C4-2B (cell line): ENCODE measurements around the gene SLC31A1.

Experiments used
- H3K27ac ChIP-seq: fragments of 450-650 bp; 2 replicates; pipeline ENCODE4 v1.5.1; 2017
- CTCF ChIP-seq: fragments of 450-650 bp; conservative IDR thresholded peaks from 2 replicates; pipeline ENCODE4 v1.5.1; 2017; ENCODE audit warnings: mild to moderate bottlenecking
- ZFX ChIP-seq: fragments of 450-650 bp; IDR thresholded peaks from 2 replicates; pipeline ENCODE4 v1.6.1; 2017

The SLC31A1 gene

GRCh38 chr9:113183956-113184488 is 37.3 kb upstream of the SLC31A1 start:
- no peak for TF ChIP-seq CTCF
- TF ChIP-seq ZFX: no peak
- no peak overlapping the region for H3K27ac ChIP-seq

DNA sequence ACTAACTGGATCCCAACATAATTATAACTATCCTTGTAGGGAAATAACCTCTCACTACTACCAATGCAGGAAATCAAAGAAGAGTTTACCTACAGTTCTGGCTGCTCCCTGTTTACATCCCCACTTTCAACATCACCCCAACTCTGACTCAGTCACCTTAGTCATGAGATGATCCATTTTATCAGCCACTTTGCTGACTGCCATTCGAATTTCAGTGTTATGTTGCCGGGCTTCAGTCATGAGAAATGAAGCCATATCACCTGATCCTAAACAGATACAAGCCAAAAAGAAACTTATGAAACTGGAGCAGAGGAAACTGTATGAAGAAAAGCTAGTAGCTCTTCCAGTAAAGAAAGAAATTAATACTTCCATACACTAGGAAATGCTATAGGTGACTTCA is 36.8 kb upstream of the SLC31A1 start:
- TF ChIP-seq CTCF (no peak), ZFX (no peak)
- no peak overlapping the region for H3K27ac ChIP-seq

DNA sequence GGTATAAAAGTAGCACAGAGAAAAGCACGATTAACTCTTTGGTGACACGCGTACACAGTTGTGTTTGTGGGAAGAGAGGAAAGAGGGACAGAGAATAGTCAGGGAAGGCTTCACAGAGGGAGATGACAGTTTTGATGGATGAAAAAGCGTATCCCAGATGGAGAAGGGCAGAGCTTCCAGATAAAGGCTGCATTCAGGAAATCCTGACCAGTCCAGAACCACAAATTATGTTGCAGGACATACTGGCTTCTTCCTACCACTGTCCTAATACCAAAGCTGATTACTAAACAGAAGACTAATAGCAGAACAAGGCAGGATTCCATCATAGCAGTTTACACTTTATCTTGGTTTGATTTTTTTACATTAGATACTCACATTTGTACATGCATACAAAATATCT is 36.1 kb upstream of the SLC31A1 start:
- TF ChIP-seq ZFX (no peak), CTCF (no peak)
- no peak overlapping the region for H3K27ac ChIP-seq

DNA sequence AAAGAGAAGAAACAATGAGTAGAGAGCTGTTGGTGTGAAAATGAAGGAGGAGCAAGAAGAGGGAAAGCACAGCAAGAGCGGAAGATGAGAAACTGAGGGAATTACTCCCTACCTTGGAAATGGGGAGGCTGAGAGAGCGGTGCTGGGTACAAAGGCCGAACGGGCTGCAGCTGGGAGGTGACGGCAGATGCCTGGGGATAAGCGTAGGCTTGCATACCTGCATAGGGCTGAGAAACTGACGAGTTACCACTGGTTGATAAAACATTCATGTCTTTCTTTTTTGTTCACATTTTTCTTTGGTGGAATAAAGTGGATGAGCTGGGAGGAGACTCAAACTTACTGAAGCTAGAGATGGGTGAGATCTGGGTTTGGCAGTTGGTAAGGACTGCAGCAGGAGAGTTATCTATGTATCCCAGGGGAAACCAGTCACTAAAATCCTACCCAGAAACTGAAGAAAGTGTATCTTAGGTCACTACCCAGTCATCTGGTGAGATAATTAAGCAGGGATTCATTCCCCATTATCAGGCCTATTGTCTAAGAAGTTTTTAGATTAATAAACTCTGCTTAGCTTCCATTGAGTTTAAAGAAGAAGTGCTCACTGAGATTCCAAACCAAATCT is 35.1 kb upstream of the SLC31A1 start:
- TF ChIP-seq ZFX (no peak), CTCF (no peak)
- no peak overlapping the region for H3K27ac ChIP-seq

- no peak overlapping the region for H3K27ac ChIP-seq
These were observed 33.3 kb upstream of the SLC31A1 start for GRCh38 chr9:113187929-113188595.

GRCh38 chr9:113192455-113192854 is 28.9 kb upstream of the SLC31A1 start:
- no peak for TF ChIP-seq ZFX
- TF ChIP-seq CTCF: no peak
- no peak overlapping the region for H3K27ac ChIP-seq

More at GRCh38 chr9:113187929-113188595, 33.3 kb upstream of the SLC31A1 start:
- TF ChIP-seq ZFX (no peak), CTCF (no peak)

- TF ChIP-seq CTCF (no peak), ZFX (no peak)
- H3K27ac ChIP-seq: no peak overlapping the region
These were observed 21.5 kb upstream of the SLC31A1 start for GRCh38 chr9:113199683-113200329.
